ENCODE results near the gene EXOC6.

DNA sequence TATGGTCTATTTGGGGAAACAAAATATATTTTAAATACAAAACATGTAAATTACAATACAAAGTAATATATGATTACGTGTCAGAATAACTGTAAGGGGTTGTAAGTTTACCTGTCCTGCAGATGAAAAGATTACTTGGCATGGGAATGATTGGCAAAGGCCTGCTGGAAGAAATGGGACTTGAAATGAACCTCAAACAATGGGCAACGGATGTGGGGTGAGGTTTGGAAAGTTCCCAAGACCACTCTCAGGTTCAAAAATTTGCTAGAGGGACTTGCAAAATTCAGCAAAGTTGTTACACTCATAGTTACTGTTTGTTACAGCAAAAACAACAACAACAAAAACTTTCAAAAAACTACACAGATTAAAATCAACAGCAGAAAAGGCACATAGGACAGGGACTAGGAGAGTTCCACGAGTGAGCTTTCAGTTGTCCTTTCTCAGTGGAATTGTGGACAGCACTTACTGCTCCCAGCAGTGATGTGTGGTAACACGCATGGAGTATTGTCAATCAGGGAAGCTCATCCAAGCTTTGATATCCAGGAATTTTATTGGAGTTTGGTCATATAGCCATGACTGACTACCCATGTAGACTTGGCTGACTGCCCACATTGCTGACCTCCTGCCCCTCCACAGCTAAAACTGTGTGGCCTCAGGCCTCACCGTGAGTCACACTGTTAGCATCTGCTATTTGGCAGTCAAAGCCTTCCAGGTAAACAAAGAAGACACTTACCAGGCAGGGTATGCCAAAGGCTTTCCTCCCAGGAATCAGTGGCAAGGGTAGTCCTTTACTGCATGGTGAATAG is 43.8 kb downstream of the EXOC6 start:
- TF ChIP-seq, protein P1, sequence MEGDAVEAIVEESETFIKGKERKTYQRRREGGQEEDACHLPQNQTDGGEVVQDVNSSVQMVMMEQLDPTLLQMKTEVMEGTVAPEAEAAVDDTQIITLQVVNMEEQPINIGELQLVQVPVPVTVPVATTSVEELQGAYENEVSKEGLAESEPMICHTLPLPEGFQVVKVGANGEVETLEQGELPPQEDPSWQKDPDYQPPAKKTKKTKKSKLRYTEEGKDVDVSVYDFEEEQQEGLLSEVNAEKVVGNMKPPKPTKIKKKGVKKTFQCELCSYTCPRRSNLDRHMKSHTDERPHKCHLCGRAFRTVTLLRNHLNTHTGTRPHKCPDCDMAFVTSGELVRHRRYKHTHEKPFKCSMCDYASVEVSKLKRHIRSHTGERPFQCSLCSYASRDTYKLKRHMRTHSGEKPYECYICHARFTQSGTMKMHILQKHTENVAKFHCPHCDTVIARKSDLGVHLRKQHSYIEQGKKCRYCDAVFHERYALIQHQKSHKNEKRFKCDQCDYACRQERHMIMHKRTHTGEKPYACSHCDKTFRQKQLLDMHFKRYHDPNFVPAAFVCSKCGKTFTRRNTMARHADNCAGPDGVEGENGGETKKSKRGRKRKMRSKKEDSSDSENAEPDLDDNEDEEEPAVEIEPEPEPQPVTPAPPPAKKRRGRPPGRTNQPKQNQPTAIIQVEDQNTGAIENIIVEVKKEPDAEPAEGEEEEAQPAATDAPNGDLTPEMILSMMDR (IDR thresholded peaks at IDR 0.05) = no peak
- TF ChIP-seq POLR2A (IDR thresholded peaks at IDR 0.05) (no peak), EP300 (IDR thresholded peaks at IDR 0.05) (no peak), POLR2AphosphoS5 (IDR thresholded peaks at IDR 0.05) (peak; percentile 79)
